ENCODE data around the gene CBX5. TPM values are rescaled to one million over a fixed set of nuclear protein-coding genes. Genes with fewer than 3 reads are reported as not detected.
"Not testable (repeated sequence)": the region's sequence is repeated elsewhere in the genome, so short reads cannot be mapped to it uniquely, and the experiment has no call there.

Gene CBX5
- total and polyA plus RNA-seq, 9 donors = 14.3 to 119 (median 94.1) TPM

GRCh38 chr12:54195080-54195736 lies 84.7 kb downstream of the CBX5 start:
- Histone ChIP-seq H3K27me3 (no peaks in the 10 kb centered on the region), H3K27ac (no peak overlapping the region), H3K4me1 (ENCODE audit: insufficient read depth) (no peaks in the 10 kb centered on the region), H3K9me3 (no peaks in the 10 kb centered on the region), H3K4me3 (no peak overlapping the region), H3K36me3 (no peaks in the 10 kb centered on the region)
- 44 to 51% (median 48%) methylated on average over 4 of the region's 4 CpGs for WGBS, 3 donors
- TF ChIP-seq EP300 (IDR thresholded peaks at IDR 0.05) (no peak), POLR2A (IDR thresholded peaks at IDR 0.05) (no peak), CTCF (IDR thresholded peaks at IDR 0.05) (no peak)
- no peak for DNase-seq
- intact Hi-C loops (cut with DNase I) = no loop called here

GRCh38 chr12:54194611-54195010 lies 85.3 kb downstream of the CBX5 start:
- not testable (repeated sequence) for H3K4me3 ChIP-seq; DNase-seq; H3K9me3 ChIP-seq; H3K27ac ChIP-seq; H3K27me3 ChIP-seq; H3K4me1 ChIP-seq (ENCODE audit: insufficient read depth); H3K36me3 ChIP-seq
- intact Hi-C loops (cut with DNase I) = loop anchor here in 1 of 4 donors (5.0 kb wide), 2 partner anchors 167 to 187 kb away; partner anchors contain the start of genes HOXC6 and HOXC8
- 68 to 75% (median 70%) methylated on average over 2 of the region's 2 CpGs for WGBS, 3 donors

- H3K27ac ChIP-seq = no peak overlapping the region
- no peaks in the 10 kb centered on the region for H3K27me3 ChIP-seq
- H3K4me1 ChIP-seq (ENCODE audit: insufficient read depth) = no peaks in the 10 kb centered on the region
- TF ChIP-seq CTCF (IDR thresholded peaks at IDR 0.05) (no peak), EP300 (IDR thresholded peaks at IDR 0.05) (no peak), POLR2A (IDR thresholded peaks at IDR 0.05) (no peak)
- intact Hi-C loops (cut with DNase I) = loop anchor here in 3 of 4 donors (2.0 to 5.0 kb wide), 4 partner anchors 166 to 189 kb away; partner anchors contain the start of genes HOXC6 (in 1 of the 3) and HOXC8 (in 1 of the 3)
- no peaks in the 10 kb centered on the region for H3K9me3 ChIP-seq
- no peaks in the 10 kb centered on the region for H3K36me3 ChIP-seq
- no peak overlapping the region for H3K4me3 ChIP-seq
- DNase-seq = no peak
- WGBS, 3 donors = 66 to 78% (median 71%) methylated on average over 7 of the region's 7 CpGs
These were observed 86.5 kb downstream of the CBX5 start for GRCh38 chr12:54193434-54193833.

GRCh38 chr12:54191550-54192022 lies 88.3 kb downstream of the CBX5 start:
- intact Hi-C loops (cut with DNase I) = loop anchor here (2.0 to 5.0 kb wide), 5 partner anchors 159 to 187 kb away; partner anchors contain the start of genes HOXC5 (in 3 of the 4), HOXC6 (in 1 of the 4) and HOXC8 (in 1 of the 4)
- H3K9me3 ChIP-seq = no peaks in the 10 kb centered on the region
- H3K4me3 ChIP-seq = no peak overlapping the region
- 0% methylated on average over 14 of the region's 14 CpGs for WGBS, 3 donors
- H3K27ac ChIP-seq = no peak overlapping the region
- H3K36me3 ChIP-seq = no peaks in the 10 kb centered on the region
- no peak for TF ChIP-seq EP300 (IDR thresholded peaks at IDR 0.05)
- TF ChIP-seq POLR2A (IDR thresholded peaks at IDR 0.05) = no peak
- TF ChIP-seq CTCF (IDR thresholded peaks at IDR 0.05) = peak; percentile 75 to 85 (median 82)
- no peaks in the 10 kb centered on the region for H3K4me1 ChIP-seq (ENCODE audit: insufficient read depth)
- peak; percentile 82 to 88 (median 88) for DNase-seq
- no peaks in the 10 kb centered on the region for H3K27me3 ChIP-seq

GRCh38 chr12:54191126-54191525 lies 88.8 kb downstream of the CBX5 start:
- intact Hi-C loops (cut with DNase I) = loop anchor here (2.0 to 5.0 kb wide), 3 partner anchors 158 to 184 kb away; partner anchors contain the start of genes HOXC5 (in 3 of the 4), HOXC6 (in 1 of the 4) and HOXC8 (in 1 of the 4)
- Histone ChIP-seq H3K4me1 (ENCODE audit: insufficient read depth) (no peaks in the 10 kb centered on the region), H3K27me3 (no peaks in the 10 kb centered on the region), H3K36me3 (no peaks in the 10 kb centered on the region), H3K27ac (no peak overlapping the region), H3K4me3 (no peak overlapping the region), H3K9me3 (no peaks in the 10 kb centered on the region)
- 33 to 40% (median 37%) methylated on average over 4 of the region's 4 CpGs for WGBS, 3 donors
- TF ChIP-seq EP300 (IDR thresholded peaks at IDR 0.05) (no peak), POLR2A (IDR thresholded peaks at IDR 0.05) (no peak), CTCF (IDR thresholded peaks at IDR 0.05) (no peak)
- DNase-seq = no peak

All from ovary (tissue), 9 donors.